Neural crest cell (in vitro differentiated cells): ENCODE data around the gene EIPR1. TPM values are rescaled to one million over a fixed set of nuclear protein-coding genes. Genes with fewer than 3 reads are reported as not detected.

Source experiments
- DNase-seq: peaks from one replicate; pipeline ENCODE4 v3.0.0; 2021; ENCODE audit warnings: low read depth, mixed read lengths, low spot score
- H3K27ac Mint-ChIP-seq: one replicate; pipeline ENCODE4 v1.8.0; 2021; ENCODE audit warnings: mild to moderate bottlenecking, mixed read lengths; ENCODE audit not compliant: unreplicated experiment
- H3K27me3 Mint-ChIP-seq: 2 replicates; pipeline ENCODE4 v1.8.0; 2021; ENCODE audit warnings: low read depth, mild to moderate bottlenecking, mixed read lengths
- H3K36me3 Mint-ChIP-seq: 2 replicates; pipeline ENCODE4 v1.8.0; 2021; ENCODE audit warnings: low read depth, mild to moderate bottlenecking, mixed read lengths
- H3K4me1 Mint-ChIP-seq: 2 replicates; pipeline ENCODE4 v1.8.0; 2021; ENCODE audit warnings: mixed read lengths
- H3K4me3 Mint-ChIP-seq: one replicate; pipeline ENCODE4 v1.8.0; 2021; ENCODE audit warnings: mild to moderate bottlenecking, mixed read lengths
- H3K9me3 Mint-ChIP-seq: 2 replicates; pipeline ENCODE4 v1.8.0; 2021; ENCODE audit warnings: mixed read lengths
- total RNA-seq: library from RNA; stranded (reverse); gene quantifications from 2 replicates; pipeline ENCODE4 v1.2.1, GENCODE V29; 2021
- TF ChIP-seq, protein P1 (sequence below): fragments of 200-600 bp; sonication (generic); conservative IDR thresholded peaks from 2 replicates; pipeline ENCODE4 v1.5.0; 2021; ENCODE audit warnings: antibody characterized with exemption, mild to moderate bottlenecking

Gene EIPR1
- total RNA-seq, 1 donor from 2014 or later, result 33.0 TPM

DNA sequence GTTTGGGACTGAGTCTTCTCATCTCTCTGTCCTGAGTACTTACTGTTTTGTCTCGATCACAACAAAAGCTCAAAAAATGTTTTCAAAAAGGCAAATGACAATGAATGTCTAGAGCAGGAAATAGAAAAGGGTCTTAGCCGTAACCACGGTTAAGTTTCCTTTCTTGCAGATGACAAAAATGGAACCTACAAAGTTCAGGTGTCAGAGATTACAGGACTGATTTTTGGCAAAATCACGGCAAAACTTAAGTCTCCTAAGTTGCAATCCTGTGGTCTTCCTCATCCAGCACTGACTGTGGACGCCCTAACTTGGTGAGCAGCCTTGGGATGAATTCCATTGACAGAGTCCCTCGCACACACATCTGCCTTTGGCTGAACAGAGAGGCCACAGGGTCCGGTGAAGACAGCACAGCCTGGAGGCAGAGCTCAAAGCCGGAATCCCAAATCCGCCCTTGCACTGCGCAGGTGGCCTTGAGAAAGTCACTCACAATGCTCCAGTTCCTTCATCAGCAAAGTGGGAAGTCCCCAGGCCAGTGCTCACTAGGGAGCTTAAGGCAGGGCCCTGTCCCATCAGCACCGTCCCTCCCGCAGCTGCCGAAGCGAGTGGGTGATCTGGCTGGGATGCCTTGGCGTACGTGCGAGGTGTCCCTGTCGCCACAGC lies 55.2 kb downstream of the EIPR1 start:
- no peaks in the 10 kb centered on the region for H3K4me1 Mint-ChIP-seq
- DNase-seq, result no peak
- H3K27ac Mint-ChIP-seq, result no peak overlapping the region
- no peak overlapping the region for H3K4me3 Mint-ChIP-seq
- no peaks in the 10 kb centered on the region for H3K27me3 Mint-ChIP-seq
- no peaks in the 10 kb centered on the region for H3K9me3 Mint-ChIP-seq
- H3K36me3 Mint-ChIP-seq, result peaks cover 3% of the 10 kb centered on the region
- TF ChIP-seq, protein P1, sequence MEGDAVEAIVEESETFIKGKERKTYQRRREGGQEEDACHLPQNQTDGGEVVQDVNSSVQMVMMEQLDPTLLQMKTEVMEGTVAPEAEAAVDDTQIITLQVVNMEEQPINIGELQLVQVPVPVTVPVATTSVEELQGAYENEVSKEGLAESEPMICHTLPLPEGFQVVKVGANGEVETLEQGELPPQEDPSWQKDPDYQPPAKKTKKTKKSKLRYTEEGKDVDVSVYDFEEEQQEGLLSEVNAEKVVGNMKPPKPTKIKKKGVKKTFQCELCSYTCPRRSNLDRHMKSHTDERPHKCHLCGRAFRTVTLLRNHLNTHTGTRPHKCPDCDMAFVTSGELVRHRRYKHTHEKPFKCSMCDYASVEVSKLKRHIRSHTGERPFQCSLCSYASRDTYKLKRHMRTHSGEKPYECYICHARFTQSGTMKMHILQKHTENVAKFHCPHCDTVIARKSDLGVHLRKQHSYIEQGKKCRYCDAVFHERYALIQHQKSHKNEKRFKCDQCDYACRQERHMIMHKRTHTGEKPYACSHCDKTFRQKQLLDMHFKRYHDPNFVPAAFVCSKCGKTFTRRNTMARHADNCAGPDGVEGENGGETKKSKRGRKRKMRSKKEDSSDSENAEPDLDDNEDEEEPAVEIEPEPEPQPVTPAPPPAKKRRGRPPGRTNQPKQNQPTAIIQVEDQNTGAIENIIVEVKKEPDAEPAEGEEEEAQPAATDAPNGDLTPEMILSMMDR, result no peak

DNA sequence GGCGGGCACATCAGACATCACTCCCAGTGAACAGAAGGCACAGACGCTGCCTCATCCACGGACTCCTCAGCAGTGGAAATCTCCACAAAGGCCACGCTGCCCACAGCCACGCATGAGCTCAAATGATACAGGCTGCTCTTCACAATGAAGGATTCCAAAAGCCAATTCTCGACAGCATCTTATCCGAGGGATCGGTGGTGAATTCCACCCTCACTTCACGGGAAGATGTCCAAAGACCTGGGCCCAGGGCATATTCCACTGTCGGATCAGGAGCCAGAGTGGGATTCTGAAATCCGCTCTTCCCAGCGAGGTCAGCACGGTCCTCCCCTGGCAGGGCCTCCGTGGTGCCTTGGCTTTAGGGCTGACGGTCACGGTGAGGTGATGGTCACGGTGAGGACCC lies 55.8 kb downstream of the EIPR1 start:
- DNase-seq, result no peak
- Mint-ChIP-seq H3K4me1 (no peaks in the 10 kb centered on the region), H3K36me3 (peaks cover 3% of the 10 kb centered on the region), H3K9me3 (no peaks in the 10 kb centered on the region), H3K4me3 (no peak overlapping the region), H3K27ac (no peak overlapping the region), H3K27me3 (no peaks in the 10 kb centered on the region)
- TF ChIP-seq, protein P1, result no peak

DNA sequence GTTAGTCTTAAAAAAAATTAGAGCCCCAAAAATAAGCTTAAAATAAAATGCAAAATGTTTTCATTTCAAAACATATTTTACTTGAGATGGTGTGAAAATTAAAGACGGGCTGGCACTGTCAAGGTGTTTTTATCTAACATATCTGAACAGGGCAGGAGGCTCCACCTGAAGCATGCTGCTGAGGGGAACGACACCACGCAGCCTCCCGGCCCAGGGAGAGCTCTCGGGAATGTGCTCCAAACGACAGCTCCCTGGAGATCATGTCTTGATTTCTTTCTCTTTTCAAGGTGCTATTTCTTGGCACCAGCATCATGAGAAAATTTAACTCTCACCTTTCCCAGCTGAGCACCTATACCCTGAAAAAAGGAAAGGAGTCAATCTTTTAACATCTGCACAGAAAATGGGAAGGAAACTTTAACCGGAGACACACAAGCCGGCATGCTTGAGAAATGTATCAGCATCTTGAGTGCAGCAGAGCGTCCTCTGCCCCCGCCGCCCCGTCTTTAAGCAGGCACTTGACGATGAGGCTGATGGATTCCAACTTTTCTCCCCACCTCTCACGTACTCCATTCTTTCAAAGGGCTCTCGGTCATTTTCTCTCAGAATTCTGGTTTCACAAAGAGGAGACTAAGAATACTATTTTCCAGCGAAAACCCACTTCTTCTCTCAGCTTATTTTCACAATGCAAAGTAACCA lies 56.6 kb downstream of the EIPR1 start:
- Mint-ChIP-seq H3K27me3 (no peaks in the 10 kb centered on the region), H3K4me1 (no peaks in the 10 kb centered on the region), H3K9me3 (peaks cover 3% of the 10 kb centered on the region), H3K27ac (no peak overlapping the region), H3K36me3 (peaks cover 3% of the 10 kb centered on the region), H3K4me3 (no peak overlapping the region)
- DNase-seq, result no peak
- TF ChIP-seq, protein P1, result no peak

DNA sequence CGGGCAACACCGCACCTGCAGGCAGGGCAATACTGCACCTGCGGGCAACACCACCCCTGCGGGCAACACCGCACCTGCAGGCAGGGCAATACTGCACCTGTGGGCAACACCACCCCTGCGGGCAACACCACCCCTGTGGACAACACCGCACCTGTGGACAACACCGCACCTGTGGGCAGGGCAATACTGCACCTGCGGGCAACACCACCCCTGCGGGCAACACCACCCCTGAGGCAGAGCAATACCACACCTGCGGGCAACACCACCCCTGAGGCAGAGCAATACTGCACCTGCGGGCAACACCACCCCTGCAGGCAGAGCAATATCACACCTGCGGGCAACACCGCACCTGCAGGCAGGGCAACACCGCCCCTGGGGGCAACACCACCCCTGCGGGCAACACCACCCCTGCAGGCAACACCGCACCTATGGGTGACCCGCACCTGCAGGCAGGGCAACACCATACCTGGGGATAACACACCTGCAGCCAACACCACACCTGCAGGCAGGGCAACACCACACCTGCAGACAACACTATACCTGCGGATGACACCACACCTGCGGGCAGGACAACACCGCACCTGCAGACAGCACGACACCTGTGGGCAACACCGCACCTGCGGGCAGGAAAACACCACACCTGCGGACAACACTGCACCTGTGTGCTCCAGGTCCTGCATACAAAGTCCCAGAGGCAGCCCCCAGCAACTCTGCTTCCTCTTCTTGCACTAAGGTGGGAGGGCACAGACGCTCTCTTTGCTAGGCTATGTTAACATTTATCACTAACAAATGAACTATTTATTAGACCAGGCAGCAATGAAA lies 57.7 kb downstream of the EIPR1 start:
- DNase-seq, result no peak
- TF ChIP-seq, protein P1, result no peak
- H3K4me3 Mint-ChIP-seq, result no peak overlapping the region
- peaks cover 3% of the 10 kb centered on the region for H3K36me3 Mint-ChIP-seq
- H3K9me3 Mint-ChIP-seq, result peaks cover 3% of the 10 kb centered on the region
- H3K27me3 Mint-ChIP-seq, result no peaks in the 10 kb centered on the region
- no peaks in the 10 kb centered on the region for H3K4me1 Mint-ChIP-seq
- H3K27ac Mint-ChIP-seq, result peak overlapping the region; percentile 29

DNA sequence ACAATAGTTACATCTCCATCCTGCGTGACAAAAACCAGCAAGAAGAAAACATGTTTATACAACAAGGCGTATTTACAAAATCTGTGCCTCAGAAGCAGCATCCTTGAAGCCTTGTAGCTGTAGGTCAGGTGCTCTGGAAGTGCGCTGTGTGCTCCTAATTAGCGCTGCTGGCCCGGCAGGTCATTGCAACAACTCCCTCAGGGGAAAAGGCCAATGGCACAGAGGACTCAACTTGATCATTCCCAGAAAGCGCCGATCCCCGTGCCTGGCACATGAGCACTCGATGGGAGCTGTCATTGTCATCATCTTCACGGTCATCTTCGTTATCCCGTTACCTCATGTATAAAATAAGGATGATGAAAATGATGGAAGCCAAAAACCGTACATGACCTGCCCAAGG lies 58.5 kb downstream of the EIPR1 start:
- peaks cover 3% of the 10 kb centered on the region for H3K36me3 Mint-ChIP-seq
- no peak overlapping the region for H3K27ac Mint-ChIP-seq
- no peak overlapping the region for H3K4me3 Mint-ChIP-seq
- no peaks in the 10 kb centered on the region for H3K4me1 Mint-ChIP-seq
- DNase-seq, result no peak
- TF ChIP-seq, protein P1, result no peak
- peaks cover 3% of the 10 kb centered on the region for H3K9me3 Mint-ChIP-seq
- no peaks in the 10 kb centered on the region for H3K27me3 Mint-ChIP-seq
